GM12878 (cell line): ENCODE data around the gene CLIC6. TPM values are rescaled to one million over a fixed set of nuclear protein-coding genes. Genes with fewer than 3 reads are reported as not detected.

Experiments used
- ATAC-seq: fragments of 200-7000 bp; cut with Tn5 transposase; 3 replicates; pipeline ENCODE4 v1.9.1; 2020; ENCODE audit warnings: mild to moderate bottlenecking, moderate library complexity
- BruUV-seq: library from RNA; stranded (reverse); fragments of 400-500 nt; replicated peaks from 2 replicates; lab custom pipeline; 2021; lab: Mats Ljungman, UMichigan
- CTCF ChIA-PET: fragments of 300-600 bp; sonication (Branson Sonifier 250); formaldehyde crosslinking; extraction: SDS; loops from one replicate; lab custom pipeline; 2021; ENCODE audit warnings: inconsistent platforms; lab: Yijun Ruan, JAX
- POLR2A ChIA-PET: fragments of 350-600 bp; formaldehyde crosslinking; extraction: SDS; loops from one replicate; lab custom pipeline; 2021; ENCODE audit warnings: inconsistent platforms; lab: Charles Lee
- RAD21 ChIA-PET: fragments of 300-600 bp; sonication (Branson Sonifier 250); formaldehyde crosslinking; loops from one replicate; lab custom pipeline; 2023; ENCODE audit warnings: antibody characterized with exemption; ENCODE audit not compliant: unreplicated experiment; lab: Charles Lee
- SMC1A ChIA-PET: fragments of 300-600 bp; sonication (Branson Sonifier 250); formaldehyde crosslinking; loops from one replicate; lab custom pipeline; 2023; ENCODE audit not compliant: unreplicated experiment, uncharacterized antibody; lab: Charles Lee
- DNase-seq: peaks from one replicate; pipeline ENCODE4 v3.0.0-alpha.2; 2011; ENCODE audit warnings: low read depth, low spot score
- FAIRE-seq: peaks from 3 replicates; lab custom pipeline; 2011; peaks lifted over from hg19 to GRCh38; lab: Jason Lieb, UNC
- H2AFZ ChIP-seq: 2 replicates; pipeline ENCODE4 v1.6.0; 2011; ENCODE audit warnings: low read depth, low read length, control low read depth; ENCODE audit not compliant: control insufficient read depth
- H3K27ac ChIP-seq: 2 replicates; pipeline ENCODE4 v1.5.1; 2011; ENCODE audit warnings: control low read depth; ENCODE audit not compliant: control insufficient read depth, insufficient read depth
- H3K27me3 ChIP-seq, 2 experiments: replicated peaks in 1 of 2; 2 replicates each; pipeline versions ENCODE4 v1.6.0 to v1.6.1; 2011; ENCODE audit warnings: low read length in 1 of 2; ENCODE audit not compliant: control insufficient read depth in 2 of 2, insufficient read depth in 2 of 2
- H3K36me3 ChIP-seq, 2 experiments: 2 replicates each; pipeline ENCODE4 v1.5.1; 2011; ENCODE audit warnings: low read length in 1 of 2; ENCODE audit not compliant: control insufficient read depth in 2 of 2, insufficient read depth in 2 of 2
- H3K4me1 ChIP-seq: 2 replicates; pipeline ENCODE4 v1.6.1; 2011; ENCODE audit warnings: mild to moderate bottlenecking, low read length, moderate library complexity, mixed read lengths; ENCODE audit not compliant: control insufficient read depth, insufficient read depth
- H3K4me2 ChIP-seq: 2 replicates; pipeline ENCODE4 v1.6.0; 2011; ENCODE audit warnings: control low read depth; ENCODE audit not compliant: control insufficient read depth, insufficient read depth
- H3K4me3 ChIP-seq: fragments of 200-600 bp; sonication (generic); 2 replicates; pipeline ENCODE4 v1.5.1; 2016
- H3K79me2 ChIP-seq: 2 replicates; pipeline ENCODE4 v1.6.0; 2011; ENCODE audit warnings: low read length; ENCODE audit not compliant: control insufficient read depth, insufficient read depth
- H3K9ac ChIP-seq: 2 replicates; pipeline ENCODE4 v1.8.0; 2011; ENCODE audit warnings: low read length, control low read depth, mixed read lengths; ENCODE audit not compliant: control insufficient read depth, insufficient read depth
- H3K9me3 ChIP-seq: replicated peaks from 3 replicates; pipeline ENCODE4 v1.5.1; 2011; ENCODE audit warnings: mild to moderate bottlenecking, low read length; ENCODE audit not compliant: control insufficient read depth, insufficient read depth
- H4K20me1 ChIP-seq: 2 replicates; pipeline ENCODE4 v1.6.0; 2011; ENCODE audit not compliant: control insufficient read depth, insufficient read depth
- CREB1 ChIP-seq: IDR thresholded peaks from 2 replicates; pipeline ENCODE4 v1.6.1; 2012; ENCODE audit warnings: low read depth, mild to moderate bottlenecking, inconsistent platforms
- ETV6 ChIP-seq, 2 experiments: fragments of 450-650 bp in 1 of 2; IDR thresholded peaks in 1 of 2; conservative IDR thresholded peaks in 1 of 2; 2 replicates each; pipeline ENCODE4 v1.6.1; 2014; ENCODE audit warnings: antibody characterized with exemption in 1 of 2, borderline replicate concordance in 1 of 2, low read depth in 1 of 2, mild to moderate bottlenecking in 1 of 2, moderate library complexity in 1 of 2
- IRF4 ChIP-seq: IDR thresholded peaks from 2 replicates; pipeline ENCODE4 v1.6.1; 2011; ENCODE audit warnings: low read depth, low read length
- NR2F1 ChIP-seq: fragments of 450-650 bp; conservative IDR thresholded peaks from 2 replicates; pipeline ENCODE4 v1.6.1; 2017; ENCODE audit warnings: mild to moderate bottlenecking
- POU2F2 ChIP-seq: IDR thresholded peaks from 3 replicates; pipeline ENCODE4 v1.6.1; 2011; ENCODE audit warnings: low read depth, mild to moderate bottlenecking, low read length, borderline replicate concordance
- WGBS: methylation state at CpG from one replicate; pipeline ENCODE4 v1.1.6; 2016; ENCODE audit warnings: low lambda C conversion rate; ENCODE audit not compliant: insufficient replicate concordance, insufficient coverage; ENCODE audit errors: missing lambda C conversion rate; 5-methylcytosine and 5-hydroxymethylcytosine counted together
- in situ Hi-C: fragments of 300-500 bp; cut with MboI; formaldehyde crosslinking; loops from 9 replicates; pipeline ENCODE4 v1.14.3; 2018; ENCODE audit warnings: mixed read lengths
- intact Hi-C: fragments of 100-400 bp; cut with micrococcal nuclease; formaldehyde crosslinking; loops from one replicate; pipeline ENCODE4 v1.14.2; 2022; ENCODE audit not compliant: unreplicated experiment
- polyA plus RNA-seq, 11 experiments: library from polyadenylated mRNA; depleted of rRNA in 4 of 11; unstranded in 6 of 11; stranded (reverse) in 5 of 11; fragments of >200 nt; fragmentation: Nextera tagmentation in 4 of 11; fragmentation: Illumina TruSeq in 1 of 11; extraction: Ambion mirVana in 4 of 11; extraction: Trizol in 1 of 11; gene quantifications; 1 replicate in 1 of 11; 2 replicates in 10 of 11; pipeline versions ENCODE4 v1.2.1 to v1.2.3, GENCODE V29; 2011 to 2016; ENCODE audit warnings: inconsistent platforms in 2 of 11, missing spikeins in 2 of 11, low read depth in 1 of 11
- total RNA-seq, 4 experiments: library from RNA; depleted of rRNA in 3 of 4; stranded (reverse); fragments of >200 nt in 3 of 4; fragmentation: Illumina TruSeq in 1 of 4; extraction: Trizol in 1 of 4; gene quantifications; 2 replicates each; pipeline versions ENCODE4 v1.2.1 to v1.2.3, GENCODE V29; 2013 to 2021
- TF ChIP-seq, protein P1 (sequence below): IDR thresholded peaks from 2 replicates; pipeline ENCODE4 v1.6.1; 2012; ENCODE audit warnings: low read length, inconsistent platforms

Gene CLIC6
- total and polyA plus RNA-seq, 10 of the 15 experiments (the other 5 are each of a cell fraction or from before 2014, with no cell fraction given): 5.7 to 34.1 (median 11.2) TPM

DNA sequence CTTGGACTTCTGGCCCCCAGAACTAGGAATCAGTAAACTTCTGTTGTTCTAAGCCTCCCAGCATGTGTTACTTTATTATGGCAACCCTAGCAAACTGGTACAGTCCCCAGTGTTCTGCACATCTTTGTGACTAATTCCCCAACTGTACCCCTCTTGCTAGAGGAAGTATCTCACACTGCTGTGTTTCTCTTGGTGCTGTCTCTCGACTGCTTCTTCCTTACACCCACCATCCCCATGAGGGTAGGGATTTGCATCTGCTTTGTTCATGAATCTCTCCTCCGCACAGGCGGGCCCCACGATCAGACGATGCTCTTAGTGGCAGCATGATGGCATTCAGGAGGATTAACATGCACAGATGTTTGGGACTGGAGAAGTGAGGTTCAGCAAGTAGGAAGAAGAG lies 46.7 kb downstream of the CLIC6 start:
- ChIA-PET SMC1A (no interaction called here), CTCF (no interaction called here), POLR2A (no interaction called here)
- peaks cover 3% of the 10 kb centered on the region in 2 experiments; a peak in 2 of 4 replicates for H3K36me3 ChIP-seq
- 0% methylated on average over 5 of the region's 5 CpGs for WGBS
- H4K20me1 ChIP-seq: no peaks in the 10 kb centered on the region
- H2AFZ ChIP-seq: no peak overlapping the region
- 0 out of 2 replicates have a peak, but pooled peaks have one; percentile 30 for TF ChIP-seq IRF4
- TF ChIP-seq ETV6 (conservative IDR thresholded peaks at IDR 0.05 in 1 of 2, IDR thresholded peaks at IDR 0.05 in 1 of 2; ENCODE audit: borderline replicate concordance in 1 of 2, low read depth in 1 of 2): peak in 1 of 2 experiments; percentile 71; a peak in 2 of 4 replicates
- TF ChIP-seq, protein P1, sequence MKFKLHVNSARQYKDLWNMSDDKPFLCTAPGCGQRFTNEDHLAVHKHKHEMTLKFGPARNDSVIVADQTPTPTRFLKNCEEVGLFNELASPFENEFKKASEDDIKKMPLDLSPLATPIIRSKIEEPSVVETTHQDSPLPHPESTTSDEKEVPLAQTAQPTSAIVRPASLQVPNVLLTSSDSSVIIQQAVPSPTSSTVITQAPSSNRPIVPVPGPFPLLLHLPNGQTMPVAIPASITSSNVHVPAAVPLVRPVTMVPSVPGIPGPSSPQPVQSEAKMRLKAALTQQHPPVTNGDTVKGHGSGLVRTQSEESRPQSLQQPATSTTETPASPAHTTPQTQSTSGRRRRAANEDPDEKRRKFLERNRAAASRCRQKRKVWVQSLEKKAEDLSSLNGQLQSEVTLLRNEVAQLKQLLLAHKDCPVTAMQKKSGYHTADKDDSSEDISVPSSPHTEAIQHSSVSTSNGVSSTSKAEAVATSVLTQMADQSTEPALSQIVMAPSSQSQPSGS: 0 out of 2 replicates have a peak, but pooled peaks have one; percentile 24
- 0 out of 2 replicates have a peak, but pooled peaks have one; percentile 10 for TF ChIP-seq CREB1
- peak; percentile 45; the same call in 1 of the 3 replicates for TF ChIP-seq POU2F2
- no peak for TF ChIP-seq NR2F1
- TF ChIP-seq, all 136 proteins: peak for 5
- Histone ChIP-seq H3K9me3 (no peaks in the 10 kb centered on the region), H3K4me2 (no peak overlapping the region), H3K9ac (no peak overlapping the region), H3K27ac (no peak overlapping the region), H3K79me2 (no peaks in the 10 kb centered on the region), H3K4me1 (peaks cover 10% of the 10 kb centered on the region), H3K4me3 (no peak overlapping the region), H3K27me3 (no peaks in the 10 kb centered on the region)
- DNase-seq (no peak), ATAC-seq (peak; percentile 78), FAIRE-seq (peak; percentile 71)
- no TSS peak for BruUV-seq
- RAD21 ChIA-PET: no interaction called here
- intact Hi-C loops: no loop called here
- in situ Hi-C loops: no loop called here
